GM11168 (cell line): ENCODE measurements around the gene NTRK2.

Source experiments
- in situ Hi-C: fragments of 300-500 bp; cut with MboI; formaldehyde crosslinking; loops from one replicate; pipeline ENCODE4 v1.12.0; 2022; ENCODE audit warnings: low sequenced_read_pairs; ENCODE audit not compliant: unreplicated experiment

NTRK2 gene

GRCh38 chr9:84669288-84670137 lies at the start of gene NTRK2:
Gene NTRK2 (plus strand): TSS chr9:84669729. CDS start chr9:84670749, 1,020 bp downstream.
- in situ Hi-C loops, result no loop called here

- in situ Hi-C loops, result no loop called here
These were observed 49.2 kb upstream of the NTRK2 start for GRCh38 chr9:84620338-84620737.

- in situ Hi-C loops, result no loop called here
These were observed 47.7 kb upstream of the NTRK2 start for GRCh38 chr9:84621811-84622210.

- in situ Hi-C loops, result no loop called here
These were observed 46.5 kb upstream of the NTRK2 start for GRCh38 chr9:84622981-84623380.

GRCh38 chr9:84636436-84636835 lies 33.1 kb upstream of the NTRK2 start:
- in situ Hi-C loops, result no loop called here

GRCh38 chr9:84642553-84643141 lies 26.9 kb upstream of the NTRK2 start:
- in situ Hi-C loops, result no loop called here

GRCh38 chr9:84647699-84648098 lies 21.8 kb upstream of the NTRK2 start:
- in situ Hi-C loops, result no loop called here

- in situ Hi-C loops, result no loop called here
These were observed 16.9 kb upstream of the NTRK2 start for GRCh38 chr9:84652496-84653120.

- in situ Hi-C loops, result no loop called here
These were observed 14.1 kb upstream of the NTRK2 start for GRCh38 chr9:84655447-84655846.

- in situ Hi-C loops, result no loop called here
These were observed 10.2 kb upstream of the NTRK2 start for GRCh38 chr9:84659313-84659712.

- in situ Hi-C loops, result no loop called here
These were observed 9.8 kb upstream of the NTRK2 start for GRCh38 chr9:84659773-84660172.

GRCh38 chr9:84667571-84668195 lies 1.8 kb upstream of the NTRK2 start:
- in situ Hi-C loops, result no loop called here

- in situ Hi-C loops, result no loop called here
These were observed 1.1 kb upstream of the NTRK2 start for GRCh38 chr9:84668196-84669012.

GRCh38 chr9:84669013-84669287 lies 579 bp upstream of the NTRK2 start:
- in situ Hi-C loops, result no loop called here

- in situ Hi-C loops, result no loop called here
These were observed 861 bp downstream of the NTRK2 start for GRCh38 chr9:84670138-84671041.

- in situ Hi-C loops, result no loop called here
These were observed 2.3 kb downstream of the NTRK2 start for GRCh38 chr9:84671586-84672521.

- in situ Hi-C loops, result no loop called here
These were observed 4.3 kb downstream of the NTRK2 start for GRCh38 chr9:84673806-84674205.

- in situ Hi-C loops, result loop anchor here (25.0 kb wide), 2 partner anchors 285 to 460 kb away; no protein-coding TSS in a partner anchor
These were observed 7.6 kb downstream of the NTRK2 start for GRCh38 chr9:84677080-84677479.
